SK-N-SH (cell line): ENCODE data around the gene LRRC43.

ENCODE experiments used
- CTCF ChIP-seq: fragments of 200-600 bp; sonication (generic); IDR thresholded peaks from 2 replicates; pipeline ENCODE4 v1.6.1; 2017; ENCODE audit warnings: antibody characterized with exemption, mild to moderate bottlenecking, moderate library complexity
- FOSL2 ChIP-seq: IDR thresholded peaks from 2 replicates; pipeline ENCODE4 v1.4.0; 2012; ENCODE audit warnings: low read depth, mild to moderate bottlenecking, moderate library complexity, borderline replicate concordance
- JUND ChIP-seq: IDR thresholded peaks from 2 replicates; pipeline ENCODE4 v1.4.0; 2012
- SMC3 ChIP-seq: IDR thresholded peaks from 2 replicates; pipeline ENCODE4 v1.6.1; 2012; ENCODE audit warnings: low read depth, low read length, improper control_type of control experiment

- TF ChIP-seq CTCF (no peak), FOSL2 (no peak), SMC3 (no peak), JUND (no peak)
These were observed 43.0 kb upstream of the LRRC43 start for GRCh38 chr12:122139941-122140340.
